Esophagus muscularis mucosa (tissue), 4 donors: Measurements from ENCODE around the gene CFAP68. TPM values are rescaled to one million over a fixed set of nuclear protein-coding genes. Genes with fewer than 3 reads are reported as not detected.
A peak's percentile ranks its signal among the peaks of the same experiment; 100 is the strongest.

Experiments
- DNase-seq: peaks from one replicate; pipeline ENCODE4 v3.0.0-alpha.2; 2017; ENCODE audit errors: extremely low spot score
- H3K27ac ChIP-seq, 4 donors: fragments of 200-600 bp; sonication (generic); replicated peaks in 1 of 4; 1 replicate in 3 of 4; 2 replicates in 1 of 4; pipeline ENCODE4 v1.5.1; 2016 to 2019; ENCODE audit warnings: mild to moderate bottlenecking in 1 of 4
- H3K27me3 ChIP-seq, 4 donors: fragments of 200-600 bp; sonication (generic); one replicate each; pipeline versions ENCODE4 v1.5.1 to v1.6.0; 2016 to 2019
- H3K36me3 ChIP-seq, 4 donors: fragments of 200-600 bp; sonication (generic); one replicate each; pipeline ENCODE4 v1.5.1; 2016 to 2019
- H3K4me1 ChIP-seq, 4 donors: fragments of 200-600 bp; sonication (generic); one replicate each; pipeline ENCODE4 v1.5.1; 2016 to 2019
- H3K4me3 ChIP-seq, 4 donors: fragments of 200-600 bp; sonication (generic); 1 replicate in 2 of 4; 2 replicates in 2 of 4; pipeline ENCODE4 v1.5.1; 2016 to 2019; ENCODE audit warnings: mild to moderate bottlenecking in 4 of 4, moderate library complexity in 1 of 4
- H3K9me3 ChIP-seq, 4 donors: fragments of 200-600 bp; sonication (generic); 1 replicate in 3 of 4; 2 replicates in 1 of 4; pipeline ENCODE4 v1.5.1; 2016 to 2019
- EP300 ChIP-seq: sonication (generic); formaldehyde crosslinking; IDR thresholded peaks from one replicate; pipeline ENCODE4 v1.6.1; 2017; ENCODE audit warnings: antibody characterized with exemption
- POLR2A ChIP-seq: fragments of 450-650 bp; IDR thresholded peaks from one replicate; pipeline ENCODE4 v1.6.1; 2017; ENCODE audit warnings: antibody characterized with exemption, moderate library complexity, mild to moderate bottlenecking, low read depth
- POLR2AphosphoS5 ChIP-seq, 2 donors: sonication (generic); formaldehyde crosslinking; IDR thresholded peaks; one replicate each; pipeline ENCODE4 v1.6.1; 2017; ENCODE audit warnings: antibody characterized with exemption in 2 of 2
- WGBS: methylation state at CpG from one replicate; pipeline ENCODE4 v1.1.5; 2018; 5-methylcytosine and 5-hydroxymethylcytosine counted together
- intact Hi-C: fragments of 100-400 bp; cut with DNase I; formaldehyde crosslinking; loops from one replicate; pipeline ENCODE4 v1.15.1; 2023
- total RNA-seq, 4 donors: library from RNA; depleted of rRNA; stranded (reverse); fragments of >200 nt; gene quantifications; one replicate each; pipeline versions ENCODE4 v1.1.0 to v1.2.1, GENCODE V29; 2016
- TF ChIP-seq, protein P1 (sequence below), 3 experiments: fragments of 200-600 bp in 2 of 3; fragments of 450-650 bp in 1 of 3; sonication (generic) in 2 of 3; IDR thresholded peaks; one replicate each; pipeline ENCODE4 v1.5.1; 2017 to 2019; ENCODE audit warnings: antibody characterized with exemption in 3 of 3, mild to moderate bottlenecking in 2 of 3, moderate library complexity in 1 of 3

CFAP68 gene
- total RNA-seq, 4 donors from 2014 or later: 8.7 to 21.7 (median 19.9) TPM

GRCh38 chr11:111921541-111922230 is 42.3 kb downstream of the CFAP68 start:
- peak overlapping the region; percentile 87 to 93 (median 92) for H3K27ac ChIP-seq
- H3K9me3 ChIP-seq: no peaks in the 10 kb centered on the region
- no peaks in the 10 kb centered on the region for H3K36me3 ChIP-seq
- H3K27me3 ChIP-seq: no peaks in the 10 kb centered on the region
- intact Hi-C loops: no loop called here
- H3K4me3 ChIP-seq: no peak overlapping the region
- TF ChIP-seq POLR2AphosphoS5 (IDR thresholded peaks at IDR 0.05) (no peak), EP300 (no peak), POLR2A (no peak)
- TF ChIP-seq, protein P1, sequence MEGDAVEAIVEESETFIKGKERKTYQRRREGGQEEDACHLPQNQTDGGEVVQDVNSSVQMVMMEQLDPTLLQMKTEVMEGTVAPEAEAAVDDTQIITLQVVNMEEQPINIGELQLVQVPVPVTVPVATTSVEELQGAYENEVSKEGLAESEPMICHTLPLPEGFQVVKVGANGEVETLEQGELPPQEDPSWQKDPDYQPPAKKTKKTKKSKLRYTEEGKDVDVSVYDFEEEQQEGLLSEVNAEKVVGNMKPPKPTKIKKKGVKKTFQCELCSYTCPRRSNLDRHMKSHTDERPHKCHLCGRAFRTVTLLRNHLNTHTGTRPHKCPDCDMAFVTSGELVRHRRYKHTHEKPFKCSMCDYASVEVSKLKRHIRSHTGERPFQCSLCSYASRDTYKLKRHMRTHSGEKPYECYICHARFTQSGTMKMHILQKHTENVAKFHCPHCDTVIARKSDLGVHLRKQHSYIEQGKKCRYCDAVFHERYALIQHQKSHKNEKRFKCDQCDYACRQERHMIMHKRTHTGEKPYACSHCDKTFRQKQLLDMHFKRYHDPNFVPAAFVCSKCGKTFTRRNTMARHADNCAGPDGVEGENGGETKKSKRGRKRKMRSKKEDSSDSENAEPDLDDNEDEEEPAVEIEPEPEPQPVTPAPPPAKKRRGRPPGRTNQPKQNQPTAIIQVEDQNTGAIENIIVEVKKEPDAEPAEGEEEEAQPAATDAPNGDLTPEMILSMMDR (IDR thresholded peaks at IDR 0.05): no peak
- peak; percentile 68 for DNase-seq
- peaks cover 47 to 60% (median 58%) of the 10 kb centered on the region in 4 donors for H3K4me1 ChIP-seq
- 94% methylated on average over 7 of the region's 7 CpGs for WGBS

DNA sequence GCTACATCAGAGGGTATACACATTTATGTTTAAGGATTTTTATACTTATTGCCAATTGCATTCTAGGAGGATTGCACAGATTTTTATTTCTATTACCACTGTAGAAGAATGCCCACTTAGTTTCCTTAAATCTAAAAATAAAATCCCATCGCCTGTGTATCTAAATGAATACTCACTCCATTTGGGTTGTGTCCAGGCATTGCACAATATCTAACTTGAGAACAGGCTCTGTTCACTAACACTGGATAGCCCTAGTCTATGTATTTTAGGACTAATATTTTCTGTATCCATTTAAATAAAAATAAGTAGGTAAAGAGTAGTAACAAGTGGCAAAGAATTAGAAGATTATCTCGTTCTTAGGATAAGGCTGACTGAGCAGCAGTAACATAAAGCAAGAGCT is 43.5 kb downstream of the CFAP68 start:
- peak overlapping the region; percentile 87 to 93 (median 92) for H3K27ac ChIP-seq
- intact Hi-C loops: no loop called here
- TF ChIP-seq EP300 (no peak), POLR2A (no peak), POLR2AphosphoS5 (IDR thresholded peaks at IDR 0.05) (peak in 1 of 2 donors; percentile 61)
- TF ChIP-seq, protein P1 (IDR thresholded peaks at IDR 0.05): no peak
- H3K9me3 ChIP-seq: no peaks in the 10 kb centered on the region
- DNase-seq: peak; percentile 82
- peaks cover 51 to 68% (median 65%) of the 10 kb centered on the region in 4 donors for H3K4me1 ChIP-seq
- WGBS: 10% methylated on average over 2 of the region's 2 CpGs
- H3K36me3 ChIP-seq: no peaks in the 10 kb centered on the region
- H3K27me3 ChIP-seq: no peaks in the 10 kb centered on the region
- peak overlapping the region; percentile 12 to 37 (median 25) for H3K4me3 ChIP-seq

- Histone ChIP-seq H3K27ac (peak overlapping the region; percentile 87 to 93 (median 92)), H3K36me3 (no peaks in the 10 kb centered on the region), H3K9me3 (no peaks in the 10 kb centered on the region), H3K4me3 (peak overlapping the region; percentile 12 to 37 (median 25)), H3K4me1 (peaks cover 51 to 68% (median 64%) of the 10 kb centered on the region in 4 donors), H3K27me3 (no peaks in the 10 kb centered on the region)
- 14% methylated on average over 5 of the region's 5 CpGs for WGBS
- intact Hi-C loops: no loop called here
- peak; percentile 78 for DNase-seq
- TF ChIP-seq POLR2AphosphoS5 (IDR thresholded peaks at IDR 0.05) (no peak), EP300 (no peak), POLR2A (no peak)
- TF ChIP-seq, protein P1 (IDR thresholded peaks at IDR 0.05): no peak
These were observed 44.0 kb downstream of the CFAP68 start for GRCh38 chr11:111923351-111923788.

- H3K4me3 ChIP-seq: peak overlapping the region in 3 of 4 donors; percentile 12 to 29 (median 21)
- no peaks in the 10 kb centered on the region for H3K36me3 ChIP-seq
- no peak for TF ChIP-seq POLR2AphosphoS5 (IDR thresholded peaks at IDR 0.05)
- H3K27ac ChIP-seq: peak overlapping the region; percentile 87 to 93 (median 92)
- peak; percentile 80 for DNase-seq
- no peaks in the 10 kb centered on the region for H3K27me3 ChIP-seq
- no peaks in the 10 kb centered on the region for H3K9me3 ChIP-seq
- peaks cover 45 to 66% (median 58%) of the 10 kb centered on the region in 4 donors for H3K4me1 ChIP-seq
- intact Hi-C loops: no loop called here
These were observed 44.6 kb downstream of the CFAP68 start for GRCh38 chr11:111923951-111924350.

DNA sequence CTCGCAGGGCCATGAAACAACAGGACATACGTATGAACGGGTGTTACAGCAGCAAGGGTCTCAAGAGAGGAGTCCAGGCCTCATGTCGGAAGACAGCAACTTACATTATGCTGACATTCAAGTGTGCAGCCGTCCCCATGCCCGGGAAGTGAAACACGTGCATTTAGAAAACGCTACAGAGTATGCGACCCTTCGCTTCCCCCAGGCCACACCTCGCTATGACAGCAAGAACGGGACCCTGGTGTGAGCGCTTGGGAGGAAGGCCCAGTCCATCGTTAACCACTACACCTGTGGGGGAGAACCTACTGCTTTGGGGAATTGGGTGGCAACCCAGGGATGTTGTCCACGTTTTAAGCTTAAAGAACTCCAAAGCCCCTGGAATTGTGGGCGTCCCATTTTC is 46.6 kb downstream of the CFAP68 start:
- H3K27me3 ChIP-seq: no peaks in the 10 kb centered on the region
- WGBS: 88% methylated on average over 16 of the region's 16 CpGs
- DNase-seq: no peak
- H3K27ac ChIP-seq: peak overlapping the region; percentile 87 to 93 (median 92)
- no peaks in the 10 kb centered on the region for H3K9me3 ChIP-seq
- peaks cover 41 to 64% (median 56%) of the 10 kb centered on the region in 4 donors for H3K4me1 ChIP-seq
- intact Hi-C loops: no loop called here
- no peaks in the 10 kb centered on the region for H3K36me3 ChIP-seq
- TF ChIP-seq, protein P1 (IDR thresholded peaks at IDR 0.05): no peak
- no peak for TF ChIP-seq POLR2A
- TF ChIP-seq POLR2AphosphoS5 (IDR thresholded peaks at IDR 0.05): no peak
- no peak for TF ChIP-seq EP300
- peak overlapping the region in 1 of 4 donors; percentile 55 for H3K4me3 ChIP-seq
